K562 (cell line): ENCODE measurements around the gene PEF1. TPM values are rescaled to one million over a fixed set of nuclear protein-coding genes. Genes with fewer than 3 reads are reported as not detected.

Source experiments
- ATAC-seq: fragments of 200-7000 bp; cut with Tn5 transposase; 3 replicates; pipeline ENCODE4 v1.9.1; 2020; ENCODE audit warnings: moderate library complexity
- BruUV-seq: library from RNA; stranded (reverse); fragments of 400-500 nt; replicated peaks from 2 replicates; lab custom pipeline; 2021; lab: Mats Ljungman, UMichigan
- CTCF ChIA-PET: fragments of 300-600 bp; formaldehyde crosslinking; extraction: SDS; loops from one replicate; lab custom pipeline; 2021; ENCODE audit warnings: low intra/inter-chr PET ratio; lab: Yijun Ruan, JAX
- POLR2A ChIA-PET: fragments of 300-600, 350-650 bp; sonication (Branson Sonifier 250); formaldehyde crosslinking; extraction: SDS; loops from one replicate; lab custom pipeline; 2021; ENCODE audit warnings: antibody characterized with exemption, inconsistent platforms; lab: Yijun Ruan, JAX
- DNase-seq, 4 experiments: peaks; one replicate each; pipeline versions ENCODE4 v3.0.0 to v3.0.0-alpha.2; 2011 to 2018; ENCODE audit warnings: low spot score in 3 of 4, mixed read lengths in 3 of 4; ENCODE audit errors: extremely low read depth in 1 of 4
- FAIRE-seq: peaks from 2 replicates; lab custom pipeline; 2011; peaks lifted over from hg19 to GRCh38; lab: Jason Lieb, UNC
- H2AFZ ChIP-seq: 2 replicates; pipeline ENCODE4 v1.6.0; 2011; ENCODE audit warnings: low read depth, low read length, control low read depth, inconsistent platforms
- H3K27ac ChIP-seq: fragments of 200-600 bp; 3 replicates; pipeline ENCODE4 v1.8.0; 2011; ENCODE audit warnings: low read depth, mild to moderate bottlenecking, control low read depth, inconsistent platforms, low read length, moderate library complexity, mixed read lengths; ENCODE audit errors: extremely low read depth
- H3K27me3 ChIP-seq, 2 experiments: fragments of 300-600 bp in 1 of 2; 2 replicates in 1 of 2; 3 replicates in 1 of 2; pipeline versions ENCODE4 v1.6.0 to v1.8.0; 2011; ENCODE audit warnings: inconsistent platforms in 2 of 2, low read length in 2 of 2, mild to moderate bottlenecking in 1 of 2, mixed read lengths in 1 of 2, moderate library complexity in 1 of 2; ENCODE audit not compliant: control insufficient read depth in 2 of 2, insufficient read depth in 2 of 2
- H3K36me3 ChIP-seq: fragments of 300-600 bp; 3 replicates; pipeline ENCODE4 v1.8.0; 2011; ENCODE audit warnings: mild to moderate bottlenecking, low read length, inconsistent platforms; ENCODE audit not compliant: control insufficient read depth, insufficient read depth
- H3K4me1 ChIP-seq, 2 experiments: fragments of 200-600 bp in 1 of 2; replicated peaks in 1 of 2; 2 replicates in 1 of 2; 3 replicates in 1 of 2; pipeline versions ENCODE4 v1.5.1 to v1.8.0; 2011; ENCODE audit warnings: inconsistent platforms in 2 of 2, low read length in 2 of 2, mild to moderate bottlenecking in 1 of 2, mixed read lengths in 1 of 2, moderate library complexity in 1 of 2; ENCODE audit not compliant: control insufficient read depth in 2 of 2, insufficient read depth in 2 of 2
- H3K4me2 ChIP-seq: 2 replicates; pipeline ENCODE4 v1.6.1; 2011; ENCODE audit warnings: low read length, control low read depth, inconsistent platforms, mixed read lengths; ENCODE audit not compliant: insufficient read depth
- H3K4me3 ChIP-seq: fragments of 200-600 bp; sonication (generic), shearing (Covaris generic); 2 replicates; pipeline ENCODE4 v1.5.1; 2016; ENCODE audit warnings: control low read depth, inconsistent platforms
- H3K79me2 ChIP-seq: fragments of 200-600 bp; 3 replicates; pipeline ENCODE4 v1.8.0; 2011; ENCODE audit warnings: low read length, inconsistent platforms; ENCODE audit not compliant: control insufficient read depth, insufficient read depth
- H3K9ac ChIP-seq, 2 experiments: 2 replicates each; pipeline versions ENCODE4 v1.6.0 to v1.6.1; 2011; ENCODE audit warnings: low read depth in 2 of 2, low read length in 2 of 2, control low read depth in 1 of 2, inconsistent platforms in 1 of 2, mild to moderate bottlenecking in 1 of 2, mixed read lengths in 1 of 2; ENCODE audit not compliant: insufficient read depth in 1 of 2
- H3K9me1 ChIP-seq: one replicate; pipeline ENCODE4 v1.6.0; 2011; ENCODE audit warnings: inconsistent platforms, mild to moderate bottlenecking, low read length, moderate library complexity; ENCODE audit not compliant: control insufficient read depth, insufficient read depth
- H3K9me3 ChIP-seq: replicated peaks from 2 replicates; pipeline ENCODE4 v1.5.1; 2011; ENCODE audit warnings: low read depth, low read length, inconsistent platforms; ENCODE audit not compliant: control insufficient read depth, insufficient read depth
- H4K20me1 ChIP-seq: replicated peaks from 2 replicates; pipeline ENCODE4 v1.6.1; 2011; ENCODE audit warnings: low read length, inconsistent platforms, mixed read lengths; ENCODE audit not compliant: control insufficient read depth, insufficient read depth
- BCOR ChIP-seq: fragments of 450-650 bp; IDR thresholded peaks from 2 replicates; pipeline ENCODE4 v1.6.1; 2016
- CSDE1 ChIP-seq, 2 experiments: fragments of 450-650 bp; IDR thresholded peaks; 2 replicates each; pipeline ENCODE4 v1.6.1; 2016; ENCODE audit warnings: mild to moderate bottlenecking in 1 of 2
- CXXC5 ChIP-seq: fragments of 250-450 bp; sonication (Bioruptor Pico); IDR thresholded peaks from 2 replicates; pipeline ENCODE4 v1.8.0; 2022; ENCODE audit warnings: inconsistent platforms, mild to moderate bottlenecking, moderate library complexity
- EHMT2 ChIP-seq: fragments of 450-650 bp; IDR thresholded peaks from 2 replicates; pipeline ENCODE4 v1.6.1; 2018; ENCODE audit warnings: antibody characterized with exemption
- ERF ChIP-seq: fragments of 450-650 bp; formaldehyde crosslinking; IDR thresholded peaks from 2 replicates; pipeline ENCODE4 v1.4.0; 2020; ENCODE audit warnings: mild to moderate bottlenecking, mixed read lengths
- EWSR1 ChIP-seq: fragments of 450-650 bp; IDR thresholded peaks from 2 replicates; pipeline ENCODE4 v1.6.1; 2018; ENCODE audit warnings: borderline replicate concordance, mild to moderate bottlenecking, low read depth, moderate library complexity; ENCODE audit not compliant: partially characterized antibody
- FOXA1 ChIP-seq: fragments of 450-650 bp; IDR thresholded peaks from 2 replicates; pipeline ENCODE4 v1.6.1; 2016; ENCODE audit warnings: mild to moderate bottlenecking, borderline replicate concordance
- KDM2B ChIP-seq: fragments of 250-450 bp; sonication (Bioruptor Pico); IDR thresholded peaks from 2 replicates; pipeline ENCODE4 v1.8.0; 2021; ENCODE audit warnings: mild to moderate bottlenecking, moderate library complexity
- MEF2D ChIP-seq: conservative IDR thresholded peaks from 2 replicates; pipeline ENCODE4 v1.6.1; 2016; ENCODE audit warnings: low read depth, missing genetic modification characterization, missing compliant biosample characterization
- NR3C1 ChIP-seq: sonication (generic); formaldehyde crosslinking; IDR thresholded peaks from 2 replicates; pipeline ENCODE4 v1.8.1; 2022; ENCODE audit warnings: missing genetic modification reagents
- POLR2AphosphoS2 ChIP-seq: IDR thresholded peaks from 2 replicates; pipeline ENCODE4 v1.6.1; 2012; ENCODE audit warnings: low read length, improper control_type of control experiment
- RBM25 ChIP-seq: fragments of 200-400 bp; formaldehyde crosslinking; IDR thresholded peaks from 2 replicates; pipeline ENCODE4 v1.6.1; 2018; ENCODE audit warnings: low read length, low read depth, moderate library complexity; ENCODE audit not compliant: severe bottlenecking
- SMARCA5 ChIP-seq: fragments of 450-650 bp; IDR thresholded peaks from 2 replicates; pipeline ENCODE4 v1.6.1; 2016
- SMARCE1 ChIP-seq: fragments of 450-650 bp; IDR thresholded peaks from 2 replicates; pipeline ENCODE4 v1.7.1; 2016; ENCODE audit warnings: mild to moderate bottlenecking
- TCF3 ChIP-seq: sonication (generic); formaldehyde crosslinking; IDR thresholded peaks from 2 replicates; pipeline ENCODE4 v1.4.0; 2020; ENCODE audit warnings: mild to moderate bottlenecking, missing genetic modification reagents
- ZNF124 ChIP-seq: sonication (generic); formaldehyde crosslinking; IDR thresholded peaks from 2 replicates; pipeline ENCODE4 v1.8.1; 2022; ENCODE audit warnings: missing genetic modification reagents
- ZNF146 ChIP-seq: IDR thresholded peaks from one replicate; pipeline ENCODE4 v1.6.1; 2018; ENCODE audit warnings: missing compliant biosample characterization; ENCODE audit not compliant: unreplicated experiment
- WGBS: fragments of 100-300 bp; shearing (Covaris generic); methylation state at CpG from one replicate; pipeline ENCODE4 v1.1.6; 2016; ENCODE audit warnings: low coverage, mixed read lengths; ENCODE audit not compliant: insufficient coverage; ENCODE audit errors: missing lambda C conversion rate; 5-methylcytosine and 5-hydroxymethylcytosine counted together
- in situ Hi-C: fragments of 300-500 bp; cut with MboI; formaldehyde crosslinking; loops from 4 replicates; pipeline ENCODE4 v1.15.0; 2018; ENCODE audit warnings: inconsistent platforms, mixed read lengths
- intact Hi-C: fragments of 100-400 bp; cut with micrococcal nuclease; formaldehyde crosslinking; loops from 2 replicates; pipeline ENCODE4 v1.14.2; 2022
- polyA plus RNA-seq, 8 experiments: library from polyadenylated mRNA; depleted of rRNA in 4 of 8; stranded (reverse) in 5 of 8; unstranded in 3 of 8; fragments of >200 nt; fragmentation: Nextera tagmentation in 2 of 8; fragmentation: Illumina TruSeq in 1 of 8; extraction: Ambion mirVana in 2 of 8; extraction: Trizol in 1 of 8; gene quantifications; 2 replicates each; pipeline versions ENCODE4 v1.2.1 to v1.2.3, GENCODE V29; 2011 to 2014; ENCODE audit warnings: inconsistent platforms in 1 of 8, missing spikeins in 1 of 8
- total RNA-seq, 7 experiments: library from RNA; depleted of rRNA in 6 of 7; stranded (reverse); fragments of >200 nt in 6 of 7; fragmentation: Illumina TruSeq in 2 of 7; extraction: Trizol in 2 of 7; gene quantifications; 2 replicates each; pipeline versions ENCODE4 v1.2.1 to v1.2.3, GENCODE V29; 2011 to 2021; ENCODE audit warnings: low replicate concordance in 1 of 7
- TF ChIP-seq, protein P1 (sequence below): fragments of 250-450 bp; sonication (Bioruptor Pico); IDR thresholded peaks from 2 replicates; pipeline ENCODE4 v1.9.0; 2021; ENCODE audit warnings: mild to moderate bottlenecking, inconsistent platforms

Gene PEF1
- total and polyA plus RNA-seq, 9 of the 15 experiments (the other 6 are each of a cell fraction or from before 2014, with no cell fraction given) = 26.3 to 95.5 (median 61.9) TPM

DNA sequence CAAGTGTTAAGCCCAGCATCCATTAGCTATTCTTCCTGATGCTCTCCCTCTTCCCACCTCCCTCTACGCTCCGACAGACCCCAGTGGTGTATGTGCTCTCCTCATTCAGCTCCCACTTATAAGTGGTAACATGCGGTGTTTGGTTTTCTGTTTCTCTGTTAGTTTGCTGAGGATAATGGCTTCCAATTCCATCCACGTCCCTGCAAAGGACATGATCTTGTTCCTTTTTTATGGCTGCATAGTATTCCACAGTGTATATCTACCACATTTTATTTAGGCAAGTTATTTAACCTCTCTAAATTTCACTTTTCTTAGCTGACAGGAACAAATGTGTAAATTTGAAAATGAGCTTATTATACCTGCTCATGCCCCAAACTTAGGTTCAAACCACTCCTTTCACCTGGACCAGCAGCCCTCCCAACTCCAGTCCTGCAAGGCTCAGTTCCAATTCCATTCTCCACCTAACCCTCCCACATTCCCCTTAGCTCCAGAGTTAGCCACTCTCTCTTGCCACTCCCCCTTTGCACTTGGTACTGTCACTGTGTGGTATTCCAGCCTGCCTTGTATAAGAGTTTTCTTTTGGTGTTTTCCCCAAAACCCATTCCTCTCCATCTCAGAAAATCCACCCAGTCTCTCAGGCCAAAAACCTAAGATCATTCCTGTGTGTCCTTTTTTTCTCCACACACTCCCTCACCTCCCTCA, 1.7 kb upstream of the PEF1 start:
- in situ Hi-C loops = no loop called here
- CTCF ChIA-PET = no interaction called here
- intact Hi-C loops = loop anchor here (10.0 kb wide), 1 partner anchor 308 kb away; no protein-coding TSS in a partner anchor
- BruUV-seq = no TSS peak
- ATAC-seq (no peak), FAIRE-seq (no peak), DNase-seq (no peak)
- Histone ChIP-seq H3K27me3 (0 out of 5 replicates have a peak, but pooled peaks cover 0 to 4% of the 10 kb centered on the region in 2 experiments), H4K20me1 (no peaks in the 10 kb centered on the region), H3K4me1 (peaks cover 0 to 9% of the 10 kb centered on the region in 2 experiments; a peak in 3 of 5 replicates), H3K4me3 (no peak overlapping the region), H3K9me1 (no peaks in the 10 kb centered on the region), H3K36me3 (no peaks in the 10 kb centered on the region; the same call in 2 of the 3 replicates), H3K27ac (no peak overlapping the region), H2AFZ (no peak overlapping the region), H3K9ac (no peak overlapping the region), H3K4me2 (no peak overlapping the region), H3K79me2 (peaks cover 21% of the 10 kb centered on the region), H3K9me3 (no peaks in the 10 kb centered on the region)
- no peak for TF ChIP-seq CSDE1 (IDR thresholded peaks at IDR 0.05)
- peak; percentile 73; the same call in 1 of the 2 replicates for TF ChIP-seq BCOR
- peak; percentile 57 for TF ChIP-seq SMARCA5
- no peak for TF ChIP-seq EHMT2
- no peak for TF ChIP-seq POLR2AphosphoS2
- no peak for TF ChIP-seq KDM2B (CRISPR knock-in tag)
- TF ChIP-seq, protein P1, sequence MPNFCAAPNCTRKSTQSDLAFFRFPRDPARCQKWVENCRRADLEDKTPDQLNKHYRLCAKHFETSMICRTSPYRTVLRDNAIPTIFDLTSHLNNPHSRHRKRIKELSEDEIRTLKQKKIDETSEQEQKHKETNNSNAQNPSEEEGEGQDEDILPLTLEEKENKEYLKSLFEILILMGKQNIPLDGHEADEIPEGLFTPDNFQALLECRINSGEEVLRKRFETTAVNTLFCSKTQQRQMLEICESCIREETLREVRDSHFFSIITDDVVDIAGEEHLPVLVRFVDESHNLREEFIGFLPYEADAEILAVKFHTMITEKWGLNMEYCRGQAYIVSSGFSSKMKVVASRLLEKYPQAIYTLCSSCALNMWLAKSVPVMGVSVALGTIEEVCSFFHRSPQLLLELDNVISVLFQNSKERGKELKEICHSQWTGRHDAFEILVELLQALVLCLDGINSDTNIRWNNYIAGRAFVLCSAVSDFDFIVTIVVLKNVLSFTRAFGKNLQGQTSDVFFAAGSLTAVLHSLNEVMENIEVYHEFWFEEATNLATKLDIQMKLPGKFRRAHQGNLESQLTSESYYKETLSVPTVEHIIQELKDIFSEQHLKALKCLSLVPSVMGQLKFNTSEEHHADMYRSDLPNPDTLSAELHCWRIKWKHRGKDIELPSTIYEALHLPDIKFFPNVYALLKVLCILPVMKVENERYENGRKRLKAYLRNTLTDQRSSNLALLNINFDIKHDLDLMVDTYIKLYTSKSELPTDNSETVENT = no peak
- TF ChIP-seq NR3C1 = no peak
- no peak for TF ChIP-seq SMARCE1
- no peak for TF ChIP-seq ERF (CRISPR knock-in tag)
- TF ChIP-seq CXXC5 = no peak
- no peak for TF ChIP-seq EWSR1
- TF ChIP-seq ZNF146 (CRISPR knock-in tag) = peak; percentile 99
- no peak for TF ChIP-seq FOXA1
- TF ChIP-seq RBM25 = peak; percentile 74
- TF ChIP-seq ZNF124 (CRISPR knock-in tag) = no peak
- TF ChIP-seq MEF2D (tag) = no peak
- TF ChIP-seq TCF3 (CRISPR knock-in tag) = no peak
- POLR2A ChIA-PET = interaction anchor here (1.1 kb wide), 1 partner anchor 143 kb away, joined by 3 read pairs; no protein-coding TSS in a partner anchor
- WGBS = 69% methylated on average over 4 of the region's 4 CpGs
